Measurements from ENCODE around the gene TMCC2.

DNA sequence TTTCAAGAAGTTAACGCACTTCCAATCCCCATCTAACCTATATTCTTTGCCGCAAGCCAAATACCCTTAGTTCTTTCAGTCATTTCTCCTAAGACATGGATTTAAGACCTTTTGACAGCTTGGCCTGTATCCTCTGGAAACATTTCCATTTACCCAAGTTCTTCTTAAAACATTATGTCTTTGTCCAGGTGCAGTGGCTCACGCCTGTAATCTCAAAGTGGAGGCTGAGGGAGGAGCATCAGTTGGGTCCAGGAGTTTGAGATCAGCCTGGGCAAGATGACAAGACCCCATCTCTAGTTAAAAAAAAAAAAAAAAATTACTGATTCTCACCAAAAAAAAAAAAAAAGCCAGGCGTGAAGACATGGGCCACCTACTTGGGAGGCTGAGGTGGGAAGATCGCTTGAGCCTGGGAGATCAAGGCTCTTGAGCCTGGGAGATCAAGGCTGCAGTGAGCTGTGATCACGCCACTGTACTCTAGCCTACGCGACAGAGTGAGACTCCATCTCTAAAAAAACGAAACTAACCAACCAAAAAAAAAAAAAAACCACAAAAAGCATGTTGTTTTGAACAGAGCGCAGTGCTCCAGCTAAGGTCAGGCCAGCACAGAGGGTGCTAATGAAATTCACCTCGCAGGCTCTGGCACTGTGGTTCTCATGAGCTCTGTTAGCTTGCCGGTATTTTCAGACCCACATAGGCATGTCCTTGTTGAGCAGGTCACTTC lies 57.8 kb downstream of the TMCC2 start:
- TF ChIP-seq, protein P1, sequence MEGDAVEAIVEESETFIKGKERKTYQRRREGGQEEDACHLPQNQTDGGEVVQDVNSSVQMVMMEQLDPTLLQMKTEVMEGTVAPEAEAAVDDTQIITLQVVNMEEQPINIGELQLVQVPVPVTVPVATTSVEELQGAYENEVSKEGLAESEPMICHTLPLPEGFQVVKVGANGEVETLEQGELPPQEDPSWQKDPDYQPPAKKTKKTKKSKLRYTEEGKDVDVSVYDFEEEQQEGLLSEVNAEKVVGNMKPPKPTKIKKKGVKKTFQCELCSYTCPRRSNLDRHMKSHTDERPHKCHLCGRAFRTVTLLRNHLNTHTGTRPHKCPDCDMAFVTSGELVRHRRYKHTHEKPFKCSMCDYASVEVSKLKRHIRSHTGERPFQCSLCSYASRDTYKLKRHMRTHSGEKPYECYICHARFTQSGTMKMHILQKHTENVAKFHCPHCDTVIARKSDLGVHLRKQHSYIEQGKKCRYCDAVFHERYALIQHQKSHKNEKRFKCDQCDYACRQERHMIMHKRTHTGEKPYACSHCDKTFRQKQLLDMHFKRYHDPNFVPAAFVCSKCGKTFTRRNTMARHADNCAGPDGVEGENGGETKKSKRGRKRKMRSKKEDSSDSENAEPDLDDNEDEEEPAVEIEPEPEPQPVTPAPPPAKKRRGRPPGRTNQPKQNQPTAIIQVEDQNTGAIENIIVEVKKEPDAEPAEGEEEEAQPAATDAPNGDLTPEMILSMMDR (IDR thresholded peaks at IDR 0.05), result no peak
- TF ChIP-seq POLR2AphosphoS5 (IDR thresholded peaks at IDR 0.05), result no peak
